Esophagus muscularis mucosa (tissue), 3 donors: ENCODE results near the gene NAV2.

Experiments
- CTCF ChIP-seq, 3 experiments: fragments of 200-600 bp in 2 of 3; fragments of 450-650 bp in 1 of 3; sonication (generic) in 2 of 3; IDR thresholded peaks; one replicate each; pipeline ENCODE4 v1.5.1; 2017 to 2019; ENCODE audit warnings: antibody characterized with exemption in 3 of 3, mild to moderate bottlenecking in 2 of 3, moderate library complexity in 1 of 3
- POLR2A ChIP-seq: fragments of 450-650 bp; IDR thresholded peaks from one replicate; pipeline ENCODE4 v1.6.1; 2017; ENCODE audit warnings: antibody characterized with exemption, moderate library complexity, mild to moderate bottlenecking, low read depth

- TF ChIP-seq CTCF (IDR thresholded peaks at IDR 0.05) (no peak), POLR2A (no peak)
Measured at GRCh38 chr11:19724765-19725164, 12.1 kb downstream of the NAV2 start.
